C1 segment of cervical spinal cord (tissue), 14 donors: ENCODE results near the gene GXYLT1.
A peak's percentile ranks its signal among the peaks of the same experiment; 100 is the strongest.
"Not testable (repeated sequence)": the region's sequence is repeated elsewhere in the genome, so short reads cannot be mapped to it uniquely, and the experiment has no call there.

Experiments used
- DNase-seq, 14 donors: peaks; one replicate each; lab custom pipeline; 2025; lab: John Stamatoyannopoulos, UW

Gene GXYLT1

GRCh38 chr12:42144158-42144407 is 591 bp downstream of the GXYLT1 start:
- peak in 2 of 14 donors; percentile 33 to 53 for DNase-seq

- peak in 1 of 14 donors; percentile 27 for DNase-seq
Measured at GRCh38 chr12:42143452-42144157, 1.1 kb downstream of the GXYLT1 start.

- DNase-seq = no peak
Measured at GRCh38 chr12:42141981-42142606, 2.6 kb downstream of the GXYLT1 start.

GRCh38 chr12:42140901-42141300 is 3.8 kb downstream of the GXYLT1 start:
- DNase-seq = no peak

- no peak for DNase-seq
Measured at GRCh38 chr12:42135259-42135814, 9.3 kb downstream of the GXYLT1 start.

GRCh38 chr12:42130672-42131402 is 13.8 kb downstream of the GXYLT1 start:
- no peak for DNase-seq

- peak in 3 of 14 donors; percentile 3 to 40 (median 17) for DNase-seq
Measured at GRCh38 chr12:42129595-42130204, 15.0 kb downstream of the GXYLT1 start.

- no peak for DNase-seq
Measured at GRCh38 chr12:42128888-42129287, 15.8 kb downstream of the GXYLT1 start.

- DNase-seq = no peak
Measured at GRCh38 chr12:42128327-42128726, 16.3 kb downstream of the GXYLT1 start.

- DNase-seq = no peak
Measured at GRCh38 chr12:42126963-42127362, 17.7 kb downstream of the GXYLT1 start.

- DNase-seq = no peak
Measured at GRCh38 chr12:42125388-42125767, 19.3 kb downstream of the GXYLT1 start.

GRCh38 chr12:42124764-42125387 is 19.8 kb downstream of the GXYLT1 start:
- DNase-seq = no peak

GRCh38 chr12:42119085-42119633 is 25.5 kb downstream of the GXYLT1 start:
- no peak for DNase-seq

GRCh38 chr12:42118136-42118879 is 26.4 kb downstream of the GXYLT1 start:
- DNase-seq = no peak

GRCh38 chr12:42109031-42109430 is 35.6 kb downstream of the GXYLT1 start:
- no peak for DNase-seq

- not testable (repeated sequence) for DNase-seq
Measured at GRCh38 chr12:42106791-42107190, 37.9 kb downstream of the GXYLT1 start.

GRCh38 chr12:42104784-42105183 is 39.9 kb downstream of the GXYLT1 start:
- no peak for DNase-seq

GRCh38 chr12:42104087-42104486 is 40.6 kb downstream of the GXYLT1 start:
- no peak for DNase-seq

GRCh38 chr12:42103155-42103554 is 41.5 kb downstream of the GXYLT1 start:
- DNase-seq = no peak

- no peak for DNase-seq
Measured at GRCh38 chr12:42102720-42103119, 42.0 kb downstream of the GXYLT1 start.

- DNase-seq = no peak
Measured at GRCh38 chr12:42099433-42099832, 45.2 kb downstream of the GXYLT1 start.
